ENCODE data around the gene POLR3C. TPM values are rescaled to one million over a fixed set of nuclear protein-coding genes. Genes with fewer than 3 reads are reported as not detected.

The POLR3C gene
- polyA plus RNA-seq = 26.1 TPM
- long read RNA-seq, donor 1, partial matches to known transcripts = 0 of 1 reads
- long read RNA-seq, donor 1, other reads (novel, unspliced or antisense) = 0 of 1 reads
- long read RNA-seq, donor 2, partial matches to known transcripts = 5 of 8 reads
- long read RNA-seq, donor 2, other reads (novel, unspliced or antisense) = 0 of 8 reads
- long read RNA-seq, donor 3 = 0 reads
- long read RNA-seq, donor 4 = 0 reads
- long read RNA-seq, donor 5, partial matches to known transcripts = 0 of 2 reads
- long read RNA-seq, donor 5, other reads (novel, unspliced or antisense) = 0 of 2 reads
- long read RNA-seq, donor 6, partial matches to known transcripts = 0 of 3 reads
- long read RNA-seq, donor 6, other reads (novel, unspliced or antisense) = 0 of 3 reads
- long read RNA-seq, donor 7, partial matches to known transcripts = 0 of 1 reads
- long read RNA-seq, donor 7, other reads (novel, unspliced or antisense) = 0 of 1 reads
- long read RNA-seq, donor 8, transcript POLR3C-201 (15 exons, 1,851 nt) = major isoform, 6 of 12 reads
- long read RNA-seq, donor 8, partial matches to known transcripts = 6 of 12 reads
- long read RNA-seq, donor 8, other reads (novel, unspliced or antisense) = 0 of 12 reads
- long read RNA-seq, donor 9, transcript POLR3C-201 (15 exons, 1,851 nt) = major isoform, 5 of 5 reads
- long read RNA-seq, donor 9, partial matches to known transcripts = 0 of 5 reads
- long read RNA-seq, donor 9, other reads (novel, unspliced or antisense) = 0 of 5 reads
- long read RNA-seq, donor 10, transcript POLR3C-201 (15 exons, 1,851 nt) = major isoform, 7 of 7 reads
- long read RNA-seq, donor 10, partial matches to known transcripts = 0 of 7 reads
- long read RNA-seq, donor 10, other reads (novel, unspliced or antisense) = 0 of 7 reads
- long read RNA-seq, donor 11, partial matches to known transcripts = 0 of 4 reads
- long read RNA-seq, donor 11, other reads (novel, unspliced or antisense) = 0 of 4 reads

DNA sequence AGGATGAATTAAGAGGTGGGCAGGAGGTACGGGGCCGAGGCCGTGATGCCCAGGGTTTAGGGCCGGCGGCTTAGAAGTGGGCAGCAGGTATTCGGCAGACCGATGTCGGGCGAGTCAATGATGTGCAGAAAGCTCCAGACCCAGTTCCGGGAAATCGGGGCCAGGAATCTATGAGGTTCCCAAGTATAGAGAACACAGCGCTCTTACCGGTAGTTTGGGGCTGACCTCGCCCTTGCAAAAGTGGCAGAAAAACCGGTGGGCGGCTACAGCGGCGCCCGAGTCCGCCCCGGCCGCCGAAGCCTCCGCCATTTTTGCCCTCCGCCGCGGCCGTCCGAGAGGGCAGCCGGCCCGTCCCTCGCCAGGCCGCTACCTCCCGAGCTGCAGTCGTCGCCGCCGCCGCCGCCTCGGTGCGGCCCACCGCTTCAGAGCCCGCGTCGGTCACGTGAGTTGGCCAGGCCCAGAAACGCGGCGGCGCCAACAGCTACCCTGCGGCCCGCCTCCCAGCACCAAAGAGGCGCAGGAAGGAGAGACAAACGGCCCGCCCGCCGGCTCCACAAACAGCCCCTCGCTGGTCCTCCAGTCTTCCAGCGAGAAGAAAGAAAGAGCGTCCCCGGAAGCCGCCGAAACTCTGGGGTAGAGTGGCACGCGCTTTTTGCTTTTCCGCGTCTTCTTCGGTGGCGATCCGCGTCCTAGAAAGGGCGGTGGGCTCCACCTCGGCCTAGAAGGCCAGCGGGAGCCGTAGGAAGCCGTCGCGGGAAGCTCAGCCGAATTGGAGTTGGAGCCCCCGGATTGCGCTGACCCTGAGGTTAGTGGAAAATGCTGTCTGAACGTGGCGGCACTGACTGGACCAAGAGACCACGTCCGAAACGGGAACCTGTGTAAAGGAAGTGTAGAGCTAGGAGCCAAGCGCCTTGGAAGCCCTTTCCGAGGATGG is at the start of gene POLR3C, which contains the start of gene RNF115:
POLR3C (plus strand) TSS at position 636 of the 934 bp plus-strand sequence. CDS start 1,577 bp downstream, outside the sequence.
RNF115 (minus strand) TSS at position 531 of the 934 bp plus-strand sequence; CDS start at position 309, 222 bp downstream.
- peaks cover 4% of the 10 kb centered on the region for H3K4me1 ChIP-seq (ENCODE audit: control insufficient read depth, insufficient read depth, low read length)
- no CpG with 5 or more reads among the region's 89 CpGs for WGBS (ENCODE audit: insufficient coverage, low lambda C conversion rate)
- DNase-seq = peak; percentile 81 to 92
- peak within 1 kb of the TSS; percentile 86 for H3K27ac ChIP-seq (ENCODE audit: low read length)
- no peaks in the 10 kb centered on the region for H3K27me3 ChIP-seq (ENCODE audit: control insufficient read depth, insufficient read depth, low read length)
- H3K9me3 ChIP-seq (ENCODE audit: control insufficient read depth, low read depth, low read length) = no peaks in the 10 kb centered on the region
- peak within 1 kb of the TSS; percentile 90 for H3K4me3 ChIP-seq (ENCODE audit: low read length)
- peaks cover 30% of the 10 kb centered on the region for H3K36me3 ChIP-seq (ENCODE audit: control insufficient read depth, insufficient read depth, low read length)

DNA sequence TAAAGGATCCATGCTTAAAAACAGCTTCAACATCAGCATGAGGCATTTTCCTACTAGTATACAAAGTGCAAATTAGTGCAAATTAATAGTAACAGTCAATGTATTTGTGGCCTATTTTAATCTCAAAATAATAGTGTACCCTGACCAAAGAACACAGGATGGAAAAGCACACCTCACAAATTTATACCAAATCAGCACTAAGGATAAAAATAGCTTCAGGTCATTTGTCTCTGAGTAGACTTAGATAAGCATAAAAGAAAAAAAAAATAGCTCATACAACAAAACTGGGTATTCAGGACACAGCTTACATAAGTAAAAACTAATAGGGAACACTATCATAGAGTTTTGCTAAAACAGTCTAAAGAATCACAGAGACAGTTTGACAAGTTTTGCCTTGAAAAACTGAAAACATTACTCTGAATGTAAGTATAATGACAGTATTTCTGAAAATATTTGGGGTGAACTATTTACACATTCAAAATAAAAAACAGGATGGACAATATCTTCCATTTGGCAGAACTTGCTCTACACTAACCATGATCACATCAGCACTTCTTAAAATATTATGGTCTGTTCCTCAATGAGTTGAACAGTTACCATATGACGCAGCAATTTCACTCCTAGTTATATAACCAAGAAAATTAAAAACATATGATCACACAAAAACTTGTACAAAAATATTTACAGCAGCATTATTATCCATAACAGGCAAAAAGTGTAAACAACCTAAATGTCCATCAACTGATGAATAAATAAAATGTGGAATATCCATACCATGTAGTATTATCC is 46.4 kb upstream of the POLR3C start:
- WGBS (ENCODE audit: insufficient coverage, low lambda C conversion rate) = no CpG with 5 or more reads among the region's 1 CpG
- Histone ChIP-seq H3K4me3 (ENCODE audit: low read length) (no peak overlapping the region), H3K27me3 (ENCODE audit: control insufficient read depth, insufficient read depth, low read length) (no peaks in the 10 kb centered on the region), H3K9me3 (ENCODE audit: control insufficient read depth, low read depth, low read length) (no peaks in the 10 kb centered on the region), H3K36me3 (ENCODE audit: control insufficient read depth, insufficient read depth, low read length) (peaks cover 8% of the 10 kb centered on the region), H3K4me1 (ENCODE audit: control insufficient read depth, insufficient read depth, low read length) (no peaks in the 10 kb centered on the region), H3K27ac (ENCODE audit: low read length) (no peak overlapping the region)
- no peak for DNase-seq

DNA sequence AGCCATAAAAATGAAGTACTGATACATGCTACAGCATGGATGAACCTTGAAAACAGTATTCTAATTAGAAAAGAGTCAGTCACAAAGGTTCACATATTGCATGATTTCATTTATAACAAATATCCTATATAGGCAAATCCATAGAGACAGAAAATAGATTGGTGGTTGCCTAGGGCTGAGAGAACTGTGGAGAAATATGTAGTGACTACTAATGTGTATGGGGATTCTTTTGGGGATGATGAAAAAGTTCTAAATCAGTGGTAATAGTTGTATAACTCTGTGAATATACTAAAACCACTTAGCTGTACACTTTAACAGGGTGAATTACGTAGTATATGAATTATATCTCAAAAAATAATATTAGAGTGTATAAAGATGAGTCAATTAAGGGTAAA is 45.9 kb upstream of the POLR3C start:
- no peaks in the 10 kb centered on the region for H3K9me3 ChIP-seq (ENCODE audit: control insufficient read depth, low read depth, low read length)
- H3K27me3 ChIP-seq (ENCODE audit: control insufficient read depth, insufficient read depth, low read length) = no peaks in the 10 kb centered on the region
- no peak for DNase-seq
- peaks cover 10% of the 10 kb centered on the region for H3K36me3 ChIP-seq (ENCODE audit: control insufficient read depth, insufficient read depth, low read length)
- H3K4me3 ChIP-seq (ENCODE audit: low read length) = no peak overlapping the region
- no peak overlapping the region for H3K27ac ChIP-seq (ENCODE audit: low read length)
- H3K4me1 ChIP-seq (ENCODE audit: control insufficient read depth, insufficient read depth, low read length) = no peaks in the 10 kb centered on the region
- 100% methylated on average over 1 of the region's 1 CpG for WGBS (ENCODE audit: insufficient coverage, low lambda C conversion rate)

- no peak for DNase-seq
- Histone ChIP-seq H3K4me3 (ENCODE audit: low read length) (no peak overlapping the region), H3K27ac (ENCODE audit: low read length) (no peak overlapping the region), H3K9me3 (ENCODE audit: control insufficient read depth, low read depth, low read length) (no peaks in the 10 kb centered on the region), H3K36me3 (ENCODE audit: control insufficient read depth, insufficient read depth, low read length) (peaks cover 10% of the 10 kb centered on the region), H3K27me3 (ENCODE audit: control insufficient read depth, insufficient read depth, low read length) (no peaks in the 10 kb centered on the region), H3K4me1 (ENCODE audit: control insufficient read depth, insufficient read depth, low read length) (peaks cover 9% of the 10 kb centered on the region)
- WGBS (ENCODE audit: insufficient coverage, low lambda C conversion rate) = 100% methylated on average over 2 of the region's 10 CpGs
Measured at GRCh38 chr1:145782272-145783099, 41.5 kb upstream of the POLR3C start.

DNA sequence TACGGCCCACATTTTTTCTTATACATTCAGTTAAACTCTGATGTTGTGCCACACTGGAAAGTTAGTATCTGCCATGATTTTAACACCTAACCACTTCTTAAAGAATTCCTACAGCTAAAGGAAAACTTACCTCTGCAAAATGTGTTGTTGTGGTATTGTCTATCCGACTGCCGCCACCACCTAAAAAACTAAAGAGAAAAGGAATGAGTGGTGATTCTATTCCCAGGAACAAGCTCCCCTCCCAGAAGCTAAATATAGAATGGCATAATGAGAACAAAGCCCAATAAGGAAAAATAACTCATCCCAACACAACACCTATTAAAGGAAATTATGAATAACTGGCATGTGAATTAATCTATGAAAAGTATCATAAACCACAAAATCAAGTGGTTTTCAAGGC is 39.6 kb upstream of the POLR3C start:
- DNase-seq = no peak
- peaks cover 10% of the 10 kb centered on the region for H3K36me3 ChIP-seq (ENCODE audit: control insufficient read depth, insufficient read depth, low read length)
- H3K4me3 ChIP-seq (ENCODE audit: low read length) = no peak overlapping the region
- H3K27me3 ChIP-seq (ENCODE audit: control insufficient read depth, insufficient read depth, low read length) = no peaks in the 10 kb centered on the region
- H3K27ac ChIP-seq (ENCODE audit: low read length) = no peak overlapping the region
- H3K9me3 ChIP-seq (ENCODE audit: control insufficient read depth, low read depth, low read length) = no peaks in the 10 kb centered on the region
- H3K4me1 ChIP-seq (ENCODE audit: control insufficient read depth, insufficient read depth, low read length) = peaks cover 9% of the 10 kb centered on the region
- 90% methylated on average over 3 of the region's 3 CpGs for WGBS (ENCODE audit: insufficient coverage, low lambda C conversion rate)

GRCh38 chr1:145785547-145785946 is 38.5 kb upstream of the POLR3C start:
- Histone ChIP-seq H3K27ac (ENCODE audit: low read length) (peak overlapping the region; percentile 76), H3K4me3 (ENCODE audit: low read length) (no peak overlapping the region), H3K36me3 (ENCODE audit: control insufficient read depth, insufficient read depth, low read length) (peaks cover 8% of the 10 kb centered on the region), H3K9me3 (ENCODE audit: control insufficient read depth, low read depth, low read length) (no peaks in the 10 kb centered on the region), H3K27me3 (ENCODE audit: control insufficient read depth, insufficient read depth, low read length) (no peaks in the 10 kb centered on the region), H3K4me1 (ENCODE audit: control insufficient read depth, insufficient read depth, low read length) (peaks cover 9% of the 10 kb centered on the region)
- DNase-seq = peak; percentile 18 to 75
- WGBS (ENCODE audit: insufficient coverage, low lambda C conversion rate) = no CpG with 5 or more reads among the region's 1 CpG

DNA sequence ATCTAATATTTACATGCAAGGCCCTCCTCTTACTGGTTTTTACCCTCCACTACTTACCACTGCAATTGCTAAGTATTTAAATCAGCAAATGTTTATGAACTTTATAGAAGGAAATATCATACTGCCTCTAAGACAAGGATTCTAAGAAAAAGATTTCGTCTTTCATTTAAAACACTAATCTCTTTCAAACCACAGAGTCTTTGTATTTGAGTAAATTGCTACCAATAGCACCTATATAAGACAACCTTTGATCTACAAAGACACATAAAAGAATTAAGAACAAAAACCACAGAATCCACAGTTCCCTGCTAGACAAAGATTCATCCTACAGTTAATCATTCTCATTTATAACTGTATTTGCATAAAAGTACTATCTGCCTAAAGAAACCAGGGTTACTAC is 37.7 kb upstream of the POLR3C start:
- Histone ChIP-seq H3K4me3 (ENCODE audit: low read length) (no peak overlapping the region), H3K27me3 (ENCODE audit: control insufficient read depth, insufficient read depth, low read length) (no peaks in the 10 kb centered on the region), H3K4me1 (ENCODE audit: control insufficient read depth, insufficient read depth, low read length) (peaks cover 9% of the 10 kb centered on the region), H3K9me3 (ENCODE audit: control insufficient read depth, low read depth, low read length) (no peaks in the 10 kb centered on the region), H3K27ac (ENCODE audit: low read length) (peak overlapping the region; percentile 76), H3K36me3 (ENCODE audit: control insufficient read depth, insufficient read depth, low read length) (peaks cover 8% of the 10 kb centered on the region)
- WGBS (ENCODE audit: insufficient coverage, low lambda C conversion rate) = no CpG with 5 or more reads among the region's 1 CpG
- peak in 1 of 2 donors; percentile 42 for DNase-seq

- H3K4me3 ChIP-seq (ENCODE audit: low read length) = no peak overlapping the region
- H3K27ac ChIP-seq (ENCODE audit: low read length) = no peak overlapping the region
- WGBS (ENCODE audit: insufficient coverage, low lambda C conversion rate) = 100% methylated on average over 2 of the region's 3 CpGs
- no peaks in the 10 kb centered on the region for H3K27me3 ChIP-seq (ENCODE audit: control insufficient read depth, insufficient read depth, low read length)
- H3K4me1 ChIP-seq (ENCODE audit: control insufficient read depth, insufficient read depth, low read length) = peaks cover 9% of the 10 kb centered on the region
- H3K9me3 ChIP-seq (ENCODE audit: control insufficient read depth, low read depth, low read length) = no peaks in the 10 kb centered on the region
- DNase-seq = no peak
- peaks cover 5% of the 10 kb centered on the region for H3K36me3 ChIP-seq (ENCODE audit: control insufficient read depth, insufficient read depth, low read length)
Measured at GRCh38 chr1:145788580-145788979, 35.4 kb upstream of the POLR3C start.
